ENCODE data around the gene EXOC4.

EXOC4 gene

GRCh38 chr7:133497061-133497460, 244.2 kb downstream of the EXOC4 start:
- DNase-seq (ENCODE audit: low spot score) = no peak

GRCh38 chr7:133501771-133502170, 248.9 kb downstream of the EXOC4 start:
- no peak for DNase-seq (ENCODE audit: low spot score)

GRCh38 chr7:133502498-133502897, 249.6 kb downstream of the EXOC4 start:
- no peak for DNase-seq (ENCODE audit: low spot score)

- no peak for DNase-seq (ENCODE audit: low spot score)
These were observed 250.1 kb downstream of the EXOC4 start for GRCh38 chr7:133502972-133503371.

- DNase-seq (ENCODE audit: low spot score) = no peak
These were observed 251.9 kb downstream of the EXOC4 start for GRCh38 chr7:133504825-133505224.

- DNase-seq (ENCODE audit: low spot score) = no peak
These were observed 256.9 kb downstream of the EXOC4 start for GRCh38 chr7:133509822-133510221.

- DNase-seq (ENCODE audit: low spot score) = no peak
These were observed 257.6 kb downstream of the EXOC4 start for GRCh38 chr7:133510326-133511055.

GRCh38 chr7:133511252-133511651, 258.4 kb downstream of the EXOC4 start:
- DNase-seq (ENCODE audit: low spot score) = no peak

- DNase-seq (ENCODE audit: low spot score) = no peak
These were observed 258.8 kb downstream of the EXOC4 start for GRCh38 chr7:133511708-133512107.

GRCh38 chr7:133512560-133512959, 259.7 kb downstream of the EXOC4 start:
- no peak for DNase-seq (ENCODE audit: low spot score)

- DNase-seq (ENCODE audit: low spot score) = no peak
These were observed 260.7 kb downstream of the EXOC4 start for GRCh38 chr7:133513608-133514007.

GRCh38 chr7:133514551-133514950, 261.7 kb downstream of the EXOC4 start:
- DNase-seq (ENCODE audit: low spot score) = no peak

- no peak for DNase-seq (ENCODE audit: low spot score)
These were observed 264.9 kb downstream of the EXOC4 start for GRCh38 chr7:133517766-133518165.

- DNase-seq (ENCODE audit: low spot score) = no peak
These were observed 265.8 kb downstream of the EXOC4 start for GRCh38 chr7:133518718-133519117.

GRCh38 chr7:133520248-133520647, 267.4 kb downstream of the EXOC4 start:
- DNase-seq (ENCODE audit: low spot score) = no peak

GRCh38 chr7:133522501-133522900, 269.6 kb downstream of the EXOC4 start:
- no peak for DNase-seq (ENCODE audit: low spot score)

- DNase-seq (ENCODE audit: low spot score) = no peak
These were observed 275.9 kb downstream of the EXOC4 start for GRCh38 chr7:133528796-133529195.

- no peak for DNase-seq (ENCODE audit: low spot score)
These were observed 277.0 kb downstream of the EXOC4 start for GRCh38 chr7:133529861-133530260.

- no peak for DNase-seq (ENCODE audit: low spot score)
These were observed 277.8 kb downstream of the EXOC4 start for GRCh38 chr7:133530682-133531081.

GRCh38 chr7:133534816-133535215, 281.9 kb downstream of the EXOC4 start:
- DNase-seq (ENCODE audit: low spot score) = no peak

- DNase-seq (ENCODE audit: low spot score) = no peak
These were observed 282.4 kb downstream of the EXOC4 start for GRCh38 chr7:133535308-133535707.

- no peak for DNase-seq (ENCODE audit: low spot score)
These were observed 283.6 kb downstream of the EXOC4 start for GRCh38 chr7:133536450-133536849.

GRCh38 chr7:133539016-133539415, 286.1 kb downstream of the EXOC4 start:
- DNase-seq (ENCODE audit: low spot score) = no peak

- no peak for DNase-seq (ENCODE audit: low spot score)
These were observed 287.4 kb downstream of the EXOC4 start for GRCh38 chr7:133540096-133540860.
